Measurements from ENCODE around the gene HLA-DRB1.

DNA sequence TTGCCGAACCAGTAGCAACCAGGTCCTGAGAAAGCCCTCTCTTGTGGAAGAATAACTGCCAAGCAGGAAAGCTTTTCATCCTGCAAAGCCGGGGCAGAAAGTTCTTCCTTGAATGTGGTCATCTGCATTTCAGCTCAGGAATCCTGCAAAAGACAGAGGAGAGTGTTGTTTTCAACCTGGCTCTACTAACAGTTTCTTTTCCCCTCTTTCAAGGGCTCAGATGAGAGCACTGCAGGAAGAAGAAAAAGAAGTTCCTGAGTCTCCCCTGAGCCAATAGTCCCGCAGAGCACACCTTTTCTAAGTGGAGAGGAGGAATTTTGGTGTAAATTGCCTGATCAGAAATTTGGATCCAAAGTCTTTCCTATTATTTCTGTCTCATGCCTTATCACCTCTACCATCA lies 10.7 kb downstream of the HLA-DRB1 start:
- TF ChIP-seq, protein P1, sequence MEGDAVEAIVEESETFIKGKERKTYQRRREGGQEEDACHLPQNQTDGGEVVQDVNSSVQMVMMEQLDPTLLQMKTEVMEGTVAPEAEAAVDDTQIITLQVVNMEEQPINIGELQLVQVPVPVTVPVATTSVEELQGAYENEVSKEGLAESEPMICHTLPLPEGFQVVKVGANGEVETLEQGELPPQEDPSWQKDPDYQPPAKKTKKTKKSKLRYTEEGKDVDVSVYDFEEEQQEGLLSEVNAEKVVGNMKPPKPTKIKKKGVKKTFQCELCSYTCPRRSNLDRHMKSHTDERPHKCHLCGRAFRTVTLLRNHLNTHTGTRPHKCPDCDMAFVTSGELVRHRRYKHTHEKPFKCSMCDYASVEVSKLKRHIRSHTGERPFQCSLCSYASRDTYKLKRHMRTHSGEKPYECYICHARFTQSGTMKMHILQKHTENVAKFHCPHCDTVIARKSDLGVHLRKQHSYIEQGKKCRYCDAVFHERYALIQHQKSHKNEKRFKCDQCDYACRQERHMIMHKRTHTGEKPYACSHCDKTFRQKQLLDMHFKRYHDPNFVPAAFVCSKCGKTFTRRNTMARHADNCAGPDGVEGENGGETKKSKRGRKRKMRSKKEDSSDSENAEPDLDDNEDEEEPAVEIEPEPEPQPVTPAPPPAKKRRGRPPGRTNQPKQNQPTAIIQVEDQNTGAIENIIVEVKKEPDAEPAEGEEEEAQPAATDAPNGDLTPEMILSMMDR (IDR thresholded peaks at IDR 0.05) = no peak
- no peak for TF ChIP-seq POLR2A (IDR thresholded peaks at IDR 0.05)
